ENCODE data around the gene UCK2. TPM values are rescaled to one million over a fixed set of nuclear protein-coding genes. Genes with fewer than 3 reads are reported as not detected.

UCK2 gene
- total and polyA plus RNA-seq, 2 of the 8 experiments (the other 6 are each of a cell fraction or from before 2014, with no cell fraction given) = 103 to 109 TPM

- H2AFZ ChIP-seq (ENCODE audit: low read length) = no peak overlapping the region
- H3K18ac ChIP-seq (ENCODE audit: extremely low read depth, low read length) = no peak overlapping the region
- POLR2A ChIA-PET (ENCODE audit: partially characterized antibody) = no interaction called here
- TF ChIP-seq JUND (IDR thresholded peaks at IDR 0.05; ENCODE audit: low read length) = no peak
- no peak for TF ChIP-seq BCL11A (IDR thresholded peaks at IDR 0.05; ENCODE audit: low read depth in 2 of 2, low read length in 2 of 2)
- TF ChIP-seq KDM5A (IDR thresholded peaks at IDR 0.05; ENCODE audit: low read length) = no peak
- no peak for TF ChIP-seq GTF2F1 (IDR thresholded peaks at IDR 0.05; ENCODE audit: borderline replicate concordance, low read depth, low read length)
- TF ChIP-seq SP2 (IDR thresholded peaks at IDR 0.05; ENCODE audit: low read length) = no peak
- no peak for TF ChIP-seq SIN3A (conservative IDR thresholded peaks at IDR 0.05 in 1 of 2, IDR thresholded peaks at IDR 0.05 in 1 of 2; ENCODE audit: low read depth in 1 of 2, low read length in 2 of 2)
- TF ChIP-seq HDAC6 (IDR thresholded peaks at IDR 0.05; ENCODE audit: low read depth, low read length) = no peak
- no peak for TF ChIP-seq CREB1 (IDR thresholded peaks at IDR 0.05)
- no peak for TF ChIP-seq JUN (IDR thresholded peaks at IDR 0.05; ENCODE audit: low read depth, low read length)
- no peak for TF ChIP-seq TBP (IDR thresholded peaks at IDR 0.05; ENCODE audit: low read depth, low read length)
- TF ChIP-seq TCF12 (IDR thresholded peaks at IDR 0.05; ENCODE audit: low read depth, low read length) = no peak
- no peak for TF ChIP-seq KDM4A (IDR thresholded peaks at IDR 0.05; ENCODE audit: low read depth, low read length, severe bottlenecking)
- TF ChIP-seq CHD1 (IDR thresholded peaks at IDR 0.05; ENCODE audit: low read depth, low read length) = no peak
- TF ChIP-seq SP1 (IDR thresholded peaks at IDR 0.05; ENCODE audit: low read depth, low read length) = no peak
- TF ChIP-seq CEBPB (IDR thresholded peaks at IDR 0.05; ENCODE audit: low read depth, low read length) = no peak
- no peak for TF ChIP-seq POU5F1 (IDR thresholded peaks at IDR 0.05; ENCODE audit: low read depth, low read length)
- no peak for TF ChIP-seq NANOG (IDR thresholded peaks at IDR 0.05; ENCODE audit: insufficient read depth, low read depth, low read length, poor library complexity, severe bottlenecking)
These were observed 127.5 kb downstream of the UCK2 start for GRCh38 chr1:165954940-165955339.

More at GRCh38 chr1:165954940-165955339, 127.5 kb downstream of the UCK2 start:
- no peak overlapping the region for H2BK5ac ChIP-seq (ENCODE audit: low read depth, low read length)
- no peaks in the 10 kb centered on the region for H3K79me1 ChIP-seq (ENCODE audit: low read depth, low read length)
- H3K56ac ChIP-seq (replicated peaks; ENCODE audit: insufficient read length, low read depth, low read length) = no peak overlapping the region
- H4K5ac ChIP-seq (ENCODE audit: insufficient read length, low read depth, low read length) = no peak overlapping the region
- H3K27ac ChIP-seq (ENCODE audit: low read depth, low read length) = no peak overlapping the region
- no peaks in the 10 kb centered on the region for H3K23me2 ChIP-seq (ENCODE audit: low read depth, low read length)
- no peak overlapping the region for H4K8ac ChIP-seq (ENCODE audit: extremely low read depth, insufficient read depth, low read length)
- H3K4me2 ChIP-seq (ENCODE audit: insufficient read depth in 1 of 2, low read depth in 2 of 2, low read length in 2 of 2) = no peak overlapping the region
- H3K9ac ChIP-seq (replicated peaks in 1 of 4; ENCODE audit: extremely low read depth in 1 of 4, low read depth in 3 of 4, low read length in 3 of 4) = no peak overlapping the region
- no peak overlapping the region for H2BK120ac ChIP-seq (replicated peaks; ENCODE audit: low read depth, low read length)
- FAIRE-seq (no peak), DNase-seq (ENCODE audit: low read depth in 1 of 2, low spot score in 2 of 2) (no peak)
- no peaks in the 10 kb centered on the region for H3K27me3 ChIP-seq (replicated peaks in 1 of 4; ENCODE audit: control insufficient read depth in 3 of 4, extremely low read depth in 1 of 4, insufficient read depth in 3 of 4, low read length in 3 of 4)
- no peak overlapping the region for H3K4ac ChIP-seq (replicated peaks; ENCODE audit: insufficient read length, low read depth, low read length)
- 64% methylated on average over 2 of the region's 2 CpGs; no CpG with 5 or more reads in 1 of the 2 experiments for WGBS, 2 experiments (ENCODE audit: extremely low coverage in 1 of 2, insufficient coverage in 1 of 2, insufficient read length in 1 of 2, insufficient replicate concordance in 2 of 2, low coverage in 1 of 2, low lambda C conversion rate in 2 of 2, missing lambda C conversion rate in 1 of 2)
- H3K14ac ChIP-seq (ENCODE audit: insufficient read length) = no peak overlapping the region
- no peak overlapping the region for H2BK20ac ChIP-seq (ENCODE audit: low read length)
- no peak overlapping the region for H2BK12ac ChIP-seq (ENCODE audit: low read depth, low read length)
- CTCF ChIA-PET (ENCODE audit: partially characterized antibody) = no interaction called here
- H3K23ac ChIP-seq (ENCODE audit: insufficient read length) = no peak overlapping the region
- H3K4me3 ChIP-seq (ENCODE audit: extremely low read depth in 1 of 4, insufficient read depth in 2 of 4, low read depth in 3 of 4, low read length in 4 of 4) = no peak overlapping the region
- no peaks in the 10 kb centered on the region for H3K79me2 ChIP-seq (ENCODE audit: control insufficient read depth in 1 of 2, insufficient read depth in 2 of 2, low read length in 2 of 2)
- H3K36me3 ChIP-seq (ENCODE audit: control insufficient read depth in 2 of 4, insufficient read depth in 4 of 4, low read length in 3 of 4) = no peaks in the 10 kb centered on the region
- no peak overlapping the region for H2AK5ac ChIP-seq (ENCODE audit: low read depth, low read length)
- no peak overlapping the region for H2BK15ac ChIP-seq (ENCODE audit: low read length)
- H4K91ac ChIP-seq (replicated peaks; ENCODE audit: insufficient read length, low read length) = no peak overlapping the region
- H3K4me1 ChIP-seq (replicated peaks in 1 of 4; ENCODE audit: control insufficient read depth in 3 of 4, insufficient read depth in 4 of 4, low read length in 3 of 4) = no peaks in the 10 kb centered on the region
- H3K9me3 ChIP-seq (ENCODE audit: insufficient read depth in 2 of 2, low read depth in 1 of 2, low read length in 1 of 2) = no peaks in the 10 kb centered on the region
- H4K20me1 ChIP-seq (replicated peaks in 1 of 2; ENCODE audit: control insufficient read depth in 1 of 2, insufficient read depth in 2 of 2, low read length in 2 of 2) = peaks cover 0 to 2% of the 10 kb centered on the region in 2 experiments

Measured in H1 (cell line).